Measurements from ENCODE around the gene WNT11.

The WNT11 gene

GRCh38 chr11:76206327-76207081, at the start of gene WNT11:
Gene WNT11, minus strand, starts transcription at chr11:76206502. Its CDS starts 95 bp downstream, at chr11:76206407.
- peak; percentile 62 for DNase-seq

- DNase-seq = no peak
Measured at GRCh38 chr11:76253416-76253815, 47.1 kb upstream of the WNT11 start.

GRCh38 chr11:76252631-76253070, 46.3 kb upstream of the WNT11 start:
- no peak for DNase-seq

GRCh38 chr11:76251576-76251975, 45.3 kb upstream of the WNT11 start:
- DNase-seq = no peak

- no peak for DNase-seq
Measured at GRCh38 chr11:76251226-76251575, 44.9 kb upstream of the WNT11 start.

GRCh38 chr11:76250520-76251225, 44.4 kb upstream of the WNT11 start:
- DNase-seq = no peak

- DNase-seq = no peak
Measured at GRCh38 chr11:76249195-76249741, 43.0 kb upstream of the WNT11 start.

GRCh38 chr11:76248210-76248609, 41.9 kb upstream of the WNT11 start:
- no peak for DNase-seq

- DNase-seq = no peak
Measured at GRCh38 chr11:76247091-76247490, 40.8 kb upstream of the WNT11 start.

GRCh38 chr11:76246271-76246933, 40.1 kb upstream of the WNT11 start:
- DNase-seq = no peak

GRCh38 chr11:76245720-76246119, 39.4 kb upstream of the WNT11 start:
- no peak for DNase-seq

GRCh38 chr11:76244316-76244851, 38.1 kb upstream of the WNT11 start:
- no peak for DNase-seq

- no peak for DNase-seq
Measured at GRCh38 chr11:76243957-76244285, 37.6 kb upstream of the WNT11 start.

- no peak for DNase-seq
Measured at GRCh38 chr11:76243193-76243956, 37.1 kb upstream of the WNT11 start.

GRCh38 chr11:76242004-76242779, 35.9 kb upstream of the WNT11 start:
- no peak for DNase-seq

GRCh38 chr11:76241243-76242000, 35.1 kb upstream of the WNT11 start:
- no peak for DNase-seq

- DNase-seq = no peak
Measured at GRCh38 chr11:76240666-76241065, 34.4 kb upstream of the WNT11 start.

- no peak for DNase-seq
Measured at GRCh38 chr11:76240161-76240540, 33.8 kb upstream of the WNT11 start.

- no peak for DNase-seq
Measured at GRCh38 chr11:76239483-76240160, 33.3 kb upstream of the WNT11 start.

GRCh38 chr11:76238551-76238950, 32.2 kb upstream of the WNT11 start:
- DNase-seq = no peak

- no peak for DNase-seq
Measured at GRCh38 chr11:76237914-76238313, 31.6 kb upstream of the WNT11 start.
